Caco-2 (cell line): ENCODE data around the gene LRRC75A. TPM values are rescaled to one million over a fixed set of nuclear protein-coding genes. Genes with fewer than 3 reads are reported as not detected.

ENCODE experiments used
- BruUV-seq: library from RNA; stranded (reverse); fragments of 400-500 nt; replicated peaks from 2 replicates; lab custom pipeline; 2021; lab: Mats Ljungman, UMichigan
- CTCF ChIA-PET: fragments of 300-600 bp; sonication (Branson Sonifier 250); formaldehyde crosslinking; loops from one replicate; lab custom pipeline; 2022; ENCODE audit warnings: antibody characterized with exemption; lab: Charles Lee
- POLR2A ChIA-PET: fragments of 300-600 bp; sonication (Branson Sonifier 250); formaldehyde crosslinking; loops from one replicate; lab custom pipeline; 2022; ENCODE audit warnings: antibody characterized with exemption; lab: Charles Lee
- DNase-seq, 2 experiments: peaks; one replicate each; pipeline versions ENCODE4 v3.0.0 to v3.0.0-alpha.2; 2020 to 2022
- H3K27me3 ChIP-seq: replicated peaks from 2 replicates; pipeline ENCODE4 v1.6.0; 2011; ENCODE audit warnings: low read length; ENCODE audit not compliant: control insufficient read depth, insufficient read depth
- H3K36me3 ChIP-seq: 2 replicates; pipeline ENCODE4 v1.5.1; 2011; ENCODE audit warnings: low read length; ENCODE audit not compliant: control insufficient read depth, insufficient read depth
- H3K4me1 ChIP-seq: fragments of 250-450 bp; sonication (Bioruptor Pico); 2 replicates; pipeline ENCODE4 v1.5.1; 2020; ENCODE audit warnings: mild to moderate bottlenecking
- H3K4me3 ChIP-seq: 2 replicates; pipeline ENCODE4 v1.5.1; 2011; ENCODE audit warnings: low read depth, mild to moderate bottlenecking, control low read depth, low read length
- H3K9me3 ChIP-seq: fragments of 250-450 bp; sonication (Bioruptor Pico); 2 replicates; pipeline ENCODE4 v1.5.1; 2020; ENCODE audit warnings: mild to moderate bottlenecking, moderate library complexity
- H3K27ac Mint-ChIP-seq: one replicate; pipeline ENCODE4 v1.8.0; 2022; ENCODE audit warnings: mixed read lengths; ENCODE audit not compliant: unreplicated experiment
- H3K27me3 Mint-ChIP-seq: one replicate; pipeline ENCODE4 v1.8.0; 2022; ENCODE audit warnings: mixed read lengths; ENCODE audit not compliant: insufficient read depth, unreplicated experiment
- H3K36me3 Mint-ChIP-seq: one replicate; pipeline ENCODE4 v1.8.0; 2022; ENCODE audit warnings: mild to moderate bottlenecking, mixed read lengths; ENCODE audit not compliant: insufficient read depth, unreplicated experiment
- H3K4me1 Mint-ChIP-seq: one replicate; pipeline ENCODE4 v1.8.0; 2022; ENCODE audit warnings: low read depth, mixed read lengths; ENCODE audit not compliant: unreplicated experiment
- H3K4me3 Mint-ChIP-seq: one replicate; pipeline ENCODE4 v1.8.0; 2022; ENCODE audit warnings: mild to moderate bottlenecking, moderate library complexity, mixed read lengths; ENCODE audit not compliant: unreplicated experiment
- H3K9me3 Mint-ChIP-seq: one replicate; pipeline ENCODE4 v1.8.0; 2022; ENCODE audit warnings: mixed read lengths; ENCODE audit not compliant: unreplicated experiment
- CTCF ChIP-seq, 2 experiments: fragments of 200-600 bp in 1 of 2; IDR thresholded peaks; 1 replicate in 1 of 2; 2 replicates in 1 of 2; pipeline versions ENCODE4 v1.5.1 to v1.8.0; 2011 to 2022; ENCODE audit warnings: antibody characterized with exemption in 1 of 2, control low read depth in 1 of 2, inconsistent platforms in 1 of 2, low read depth in 1 of 2, low read length in 1 of 2, mild to moderate bottlenecking in 1 of 2, moderate library complexity in 1 of 2; ENCODE audit not compliant: insufficient read depth in 1 of 2, severe bottlenecking in 1 of 2, unreplicated experiment in 1 of 2
- intact Hi-C: fragments of 100-400 bp; cut with micrococcal nuclease; formaldehyde crosslinking; loops from one replicate; pipeline ENCODE4 v1.10.0; 2022; ENCODE audit not compliant: unreplicated experiment
- total RNA-seq: library from RNA; stranded (reverse); gene quantifications from 2 replicates; pipeline ENCODE4 v1.2.3, GENCODE V29; 2022

LRRC75A gene
- total RNA-seq, 1 experiment from 2014 or later, result 4.5 TPM

GRCh38 chr17:16472539-16472938, 19.5 kb downstream of the LRRC75A start:
- intact Hi-C loops, result no loop called here
- Histone ChIP-seq H3K27me3 (no peaks in the 10 kb centered on the region), H3K9me3 (no peaks in the 10 kb centered on the region), H3K4me3 (no peak overlapping the region), H3K4me1 (peaks cover 31% of the 10 kb centered on the region), H3K36me3 (no peaks in the 10 kb centered on the region)
- CTCF ChIA-PET, result no interaction called here
- no TSS peak for BruUV-seq
- H3K27me3 Mint-ChIP-seq, result no peaks in the 10 kb centered on the region
- H3K36me3 Mint-ChIP-seq, result peaks cover 4% of the 10 kb centered on the region
- H3K4me3 Mint-ChIP-seq, result no peak overlapping the region
- POLR2A ChIA-PET, result no interaction called here
- no peaks in the 10 kb centered on the region for H3K9me3 Mint-ChIP-seq
- no peak for TF ChIP-seq CTCF (IDR thresholded peaks at IDR 0.05; ENCODE audit: insufficient read depth in 1 of 2, low read depth in 1 of 2, low read length in 1 of 2, severe bottlenecking in 1 of 2, unreplicated experiment in 1 of 2)
- peaks cover 6% of the 10 kb centered on the region for H3K4me1 Mint-ChIP-seq
- no peak for DNase-seq
- no peak overlapping the region for H3K27ac Mint-ChIP-seq

- Mint-ChIP-seq H3K4me3 (no peak overlapping the region), H3K27ac (no peak overlapping the region), H3K27me3 (no peaks in the 10 kb centered on the region), H3K36me3 (peaks cover 4% of the 10 kb centered on the region), H3K4me1 (peaks cover 6% of the 10 kb centered on the region), H3K9me3 (no peaks in the 10 kb centered on the region)
- no peak overlapping the region for H3K4me3 ChIP-seq
- intact Hi-C loops, result no loop called here
- H3K36me3 ChIP-seq, result no peaks in the 10 kb centered on the region
- POLR2A ChIA-PET, result no interaction called here
- TF ChIP-seq CTCF (IDR thresholded peaks at IDR 0.05; ENCODE audit: insufficient read depth in 1 of 2, low read depth in 1 of 2, low read length in 1 of 2, severe bottlenecking in 1 of 2, unreplicated experiment in 1 of 2), result no peak
- BruUV-seq, result no TSS peak
- no peak for DNase-seq
- H3K27me3 ChIP-seq, result no peaks in the 10 kb centered on the region
- CTCF ChIA-PET, result no interaction called here
- peaks cover 31% of the 10 kb centered on the region for H3K4me1 ChIP-seq
- H3K9me3 ChIP-seq, result no peaks in the 10 kb centered on the region
Observed at GRCh38 chr17:16471295-16471694, 20.7 kb downstream of the LRRC75A start.

GRCh38 chr17:16470265-16470664, 21.7 kb downstream of the LRRC75A start:
- no peaks in the 10 kb centered on the region for H3K27me3 Mint-ChIP-seq
- CTCF ChIA-PET, result no interaction called here

More at GRCh38 chr17:16470265-16470664, 21.7 kb downstream of the LRRC75A start:
- POLR2A ChIA-PET, result interaction anchor here (0.5 kb wide), 1 partner anchor 139 kb away, joined by 3 read pairs; no protein-coding TSS in a partner anchor
- intact Hi-C loops, result no loop called here
- H3K9me3 Mint-ChIP-seq, result no peaks in the 10 kb centered on the region
- DNase-seq, result no peak
- BruUV-seq, result no TSS peak
- no peak for TF ChIP-seq CTCF (IDR thresholded peaks at IDR 0.05; ENCODE audit: insufficient read depth in 1 of 2, low read depth in 1 of 2, low read length in 1 of 2, severe bottlenecking in 1 of 2, unreplicated experiment in 1 of 2)
- peaks cover 6% of the 10 kb centered on the region for H3K4me1 Mint-ChIP-seq
- Histone ChIP-seq H3K9me3 (no peaks in the 10 kb centered on the region), H3K36me3 (no peaks in the 10 kb centered on the region), H3K4me1 (peaks cover 36% of the 10 kb centered on the region), H3K27me3 (no peaks in the 10 kb centered on the region), H3K4me3 (no peak overlapping the region)
- no peak overlapping the region for H3K27ac Mint-ChIP-seq
- no peak overlapping the region for H3K4me3 Mint-ChIP-seq
- H3K36me3 Mint-ChIP-seq, result peaks cover 4% of the 10 kb centered on the region
